Measurements from ENCODE around the gene LMLN.
"Not testable (repeated sequence)": the region's sequence is repeated elsewhere in the genome, so short reads cannot be mapped to it uniquely, and the experiment has no call there.

GRCh38 chr3:198082226-198082625 is 122.2 kb downstream of the LMLN start:
- not testable (repeated sequence) for TF ChIP-seq POLR2A (IDR thresholded peaks at IDR 0.05; ENCODE audit: extremely low read depth, insufficient read length); CTCF (IDR thresholded peaks at IDR 0.05; ENCODE audit: low read depth, low read length); MAX (IDR thresholded peaks at IDR 0.05; ENCODE audit: low read depth, low read length); MYC (IDR thresholded peaks at IDR 0.05; ENCODE audit: low read depth, low read length)

All from NB4 (cell line).